HG03442 (cell line): ENCODE measurements around the gene PPM1H.
"Not testable (repeated sequence)": the region's sequence is repeated elsewhere in the genome, so short reads cannot be mapped to it uniquely, and the experiment has no call there.

Source experiments
- ATAC-seq: cut with Tn5 transposase; IDR thresholded peaks from one replicate; pipeline ENCODE4 v1.9.1; 2021; ENCODE audit warnings: mild to moderate bottlenecking, moderate library complexity; ENCODE audit not compliant: unreplicated experiment

PPM1H gene, protein sequence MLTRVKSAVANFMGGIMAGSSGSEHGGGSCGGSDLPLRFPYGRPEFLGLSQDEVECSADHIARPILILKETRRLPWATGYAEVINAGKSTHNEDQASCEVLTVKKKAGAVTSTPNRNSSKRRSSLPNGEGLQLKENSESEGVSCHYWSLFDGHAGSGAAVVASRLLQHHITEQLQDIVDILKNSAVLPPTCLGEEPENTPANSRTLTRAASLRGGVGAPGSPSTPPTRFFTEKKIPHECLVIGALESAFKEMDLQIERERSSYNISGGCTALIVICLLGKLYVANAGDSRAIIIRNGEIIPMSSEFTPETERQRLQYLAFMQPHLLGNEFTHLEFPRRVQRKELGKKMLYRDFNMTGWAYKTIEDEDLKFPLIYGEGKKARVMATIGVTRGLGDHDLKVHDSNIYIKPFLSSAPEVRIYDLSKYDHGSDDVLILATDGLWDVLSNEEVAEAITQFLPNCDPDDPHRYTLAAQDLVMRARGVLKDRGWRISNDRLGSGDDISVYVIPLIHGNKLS

DNA sequence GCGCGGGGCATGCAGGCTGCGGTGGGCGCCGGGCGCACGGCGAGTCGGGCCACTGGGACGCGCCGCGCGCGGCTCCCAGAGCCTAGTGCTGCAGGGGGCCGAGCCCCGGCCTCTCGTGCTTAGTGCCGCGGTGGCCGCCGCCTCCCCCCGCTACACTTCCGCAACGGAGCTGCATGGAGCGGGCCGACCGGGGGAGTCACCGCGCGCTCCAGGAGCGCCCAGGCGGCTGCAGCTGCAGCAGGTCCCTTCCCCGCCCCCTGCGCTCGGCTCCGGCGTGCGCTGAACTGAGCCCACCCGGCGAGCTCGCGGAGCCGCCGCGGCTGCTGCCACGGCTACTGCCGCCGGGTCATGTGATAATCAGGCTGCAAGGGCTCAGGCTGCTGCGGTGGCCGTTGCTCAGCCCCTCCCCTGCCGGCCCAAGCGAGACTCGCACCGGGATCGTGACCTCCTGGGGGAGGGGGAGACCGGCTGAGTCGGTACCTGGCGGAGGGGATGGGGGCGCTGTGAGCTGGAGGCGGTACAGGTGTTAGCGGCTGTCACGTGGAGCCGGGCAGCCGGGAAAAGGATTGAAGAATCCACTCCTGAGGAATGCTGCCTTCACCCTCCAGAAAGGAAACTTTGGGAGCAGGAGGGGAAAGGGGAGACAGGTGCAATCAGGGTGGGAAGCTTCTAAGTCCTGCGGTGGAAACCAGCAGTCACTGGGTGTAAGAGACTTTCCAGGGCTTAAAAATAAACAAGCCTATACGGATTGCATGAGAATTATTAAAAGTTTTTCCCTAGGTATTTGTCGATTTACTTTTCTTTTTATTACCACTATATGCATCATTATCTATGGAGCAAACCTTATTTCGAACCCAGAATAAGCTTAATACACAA, at the start of gene PPM1H:
Gene PPM1H (minus strand): TSS at position 352 of the 876 bp plus-strand sequence. CDS start 414 bp downstream, outside the sequence.
- ATAC-seq: peak; percentile 74

DNA sequence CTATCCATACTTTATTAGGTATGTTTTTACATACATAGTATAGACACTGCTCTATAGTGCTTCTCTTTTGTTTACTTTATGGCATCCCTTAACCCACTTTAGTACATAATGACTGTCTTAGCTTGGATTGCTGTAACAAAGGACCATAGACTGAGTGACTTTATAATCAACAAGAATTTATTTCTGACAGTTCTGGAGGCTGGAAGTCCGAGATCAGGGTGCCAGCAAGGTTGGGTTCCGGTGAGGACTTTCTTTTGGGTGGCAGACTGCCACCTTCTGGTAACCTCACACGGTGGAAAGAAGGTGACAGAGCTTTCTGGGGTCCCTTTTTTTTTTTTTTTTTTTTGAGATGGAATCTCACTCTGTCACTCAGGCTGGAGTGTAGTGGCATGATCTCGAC, 48.6 kb upstream of the PPM1H start:
- no peak for ATAC-seq

DNA sequence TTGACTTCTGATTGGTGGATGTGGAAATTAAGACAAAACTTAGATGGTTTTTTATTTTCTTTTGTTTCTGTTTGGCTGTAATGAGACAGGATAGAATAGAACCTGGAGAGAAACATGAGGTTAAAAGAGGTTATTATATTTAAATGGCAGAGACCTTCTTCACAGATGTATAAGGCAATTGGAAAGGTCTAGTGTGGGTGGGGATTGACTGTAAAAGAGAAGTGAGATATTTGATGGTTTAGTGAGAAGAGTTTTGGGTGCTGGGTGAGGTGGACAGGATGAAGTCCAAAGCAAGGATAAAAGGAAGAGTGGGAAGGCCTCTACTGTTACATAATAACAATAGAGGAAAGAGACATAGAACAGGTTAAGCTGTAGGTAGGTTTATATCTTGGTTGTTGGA, 43.8 kb upstream of the PPM1H start:
- no peak for ATAC-seq

DNA sequence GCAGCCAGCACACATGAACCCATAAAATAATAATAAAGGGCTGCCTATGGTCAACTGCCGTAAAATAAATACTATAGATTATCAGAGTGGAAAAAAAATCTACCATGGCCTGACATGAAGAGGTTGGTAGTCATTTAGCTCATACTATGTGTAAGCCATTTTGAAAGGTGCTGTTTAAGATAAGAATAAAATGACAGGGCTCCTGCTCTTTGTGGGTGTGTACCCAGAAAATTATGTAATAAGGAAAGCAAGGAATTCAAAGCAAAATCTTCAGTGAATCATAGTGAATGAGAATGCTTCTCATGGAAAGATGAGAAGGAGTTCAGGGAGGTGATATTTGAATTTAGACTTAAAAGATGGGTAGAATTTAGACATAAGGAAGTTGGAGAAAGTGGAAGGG, 42.9 kb upstream of the PPM1H start:
- ATAC-seq: no peak

DNA sequence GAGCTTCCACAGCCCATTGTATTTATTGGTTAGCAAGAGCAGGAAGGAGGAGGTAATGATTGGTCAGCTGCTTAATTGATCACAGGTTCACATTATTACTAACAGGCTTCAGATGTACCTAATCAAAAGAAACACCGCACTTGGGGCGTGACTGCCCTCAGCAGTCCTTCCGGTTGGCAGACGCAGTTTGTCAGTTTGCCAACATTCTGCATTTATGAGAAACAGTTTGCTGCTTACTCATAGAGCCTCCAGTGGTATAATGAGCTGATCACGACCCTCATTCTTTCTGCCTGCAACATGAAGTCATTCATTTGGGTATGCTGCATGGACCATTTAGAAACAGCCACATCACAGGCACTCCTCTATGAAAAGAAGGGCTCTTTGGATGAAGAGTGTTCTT, 42.5 kb upstream of the PPM1H start:
- no peak for ATAC-seq

DNA sequence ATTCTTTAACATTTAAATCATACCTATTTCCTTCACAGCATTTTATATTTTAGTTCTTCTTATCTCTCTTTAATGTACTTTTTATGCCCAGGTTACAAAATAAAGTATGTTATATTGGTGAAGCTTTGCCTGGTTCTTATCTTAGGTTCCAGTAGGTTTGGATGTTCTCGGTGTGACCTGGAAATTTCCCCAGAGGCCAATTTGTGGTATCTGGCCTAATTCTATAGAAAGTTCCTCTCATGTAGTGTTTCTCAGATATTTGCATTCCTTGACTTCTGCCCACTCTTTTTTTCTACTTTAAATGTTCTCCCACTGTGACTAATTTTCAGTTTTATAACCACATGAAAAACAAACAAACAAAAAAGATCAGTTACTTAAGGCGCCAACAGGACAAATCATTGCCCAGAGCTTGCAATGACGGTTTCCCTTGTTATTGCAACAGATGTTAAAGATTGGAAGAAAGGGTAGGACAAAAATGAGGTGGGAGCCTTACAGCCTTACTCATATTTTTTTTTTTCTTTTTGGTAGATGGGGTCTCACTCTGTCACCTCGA, 41.2 kb upstream of the PPM1H start:
- no peak for ATAC-seq

DNA sequence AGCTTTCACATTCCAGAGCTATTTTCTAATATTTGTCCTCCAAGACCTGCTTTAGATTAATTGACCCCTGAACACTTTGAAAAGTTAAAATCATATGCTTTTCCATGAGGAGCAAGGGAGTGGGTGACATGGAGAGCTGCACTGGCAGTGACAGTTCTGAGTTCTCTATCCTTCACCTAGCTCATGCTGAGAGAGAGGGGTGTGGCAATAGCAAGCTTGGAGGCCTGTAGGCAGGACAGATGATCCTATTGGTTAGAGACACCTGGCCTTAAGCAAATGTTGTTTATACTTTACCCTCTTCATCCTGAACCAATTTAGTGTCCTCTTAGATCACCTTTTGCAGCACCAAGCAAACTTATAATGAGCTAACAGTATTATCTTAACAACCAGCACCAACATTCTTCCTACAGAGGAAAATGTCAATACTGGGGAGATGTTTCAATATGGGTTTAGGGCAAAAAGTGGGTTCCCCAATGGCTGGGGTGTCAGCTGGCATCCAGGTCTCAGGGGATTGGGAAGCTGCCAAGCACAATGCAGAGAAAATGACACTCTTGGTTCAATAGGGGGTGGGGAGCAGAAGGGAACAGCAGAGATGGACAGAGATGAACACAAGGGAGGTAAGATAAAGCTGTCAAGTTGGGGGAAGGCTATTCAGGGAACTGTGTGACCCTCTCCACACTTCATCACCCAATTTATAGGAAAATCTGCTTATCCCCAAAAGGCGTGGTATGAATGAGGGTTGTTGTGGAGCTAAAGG, 37.0 kb upstream of the PPM1H start:
- no peak for ATAC-seq

DNA sequence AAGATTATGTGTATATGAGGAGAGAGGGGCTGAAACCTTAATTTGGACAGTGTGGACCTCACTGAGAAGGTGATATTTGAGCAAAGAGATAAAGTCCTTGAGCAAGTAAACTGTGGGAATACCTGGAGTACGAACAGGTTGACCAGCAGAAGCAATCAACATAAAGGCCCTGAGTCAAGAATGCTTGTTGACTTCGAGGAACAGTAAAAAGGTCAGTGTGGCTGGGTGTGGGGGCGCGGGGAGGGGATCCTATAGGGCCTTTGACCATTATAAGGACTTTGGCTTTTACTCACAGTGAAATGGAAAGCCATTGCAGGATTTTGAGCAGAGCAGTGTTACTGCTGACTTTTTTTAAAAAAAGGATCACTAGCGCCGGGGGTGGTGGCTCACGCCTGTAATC, 34.7 kb upstream of the PPM1H start:
- ATAC-seq: no peak

DNA sequence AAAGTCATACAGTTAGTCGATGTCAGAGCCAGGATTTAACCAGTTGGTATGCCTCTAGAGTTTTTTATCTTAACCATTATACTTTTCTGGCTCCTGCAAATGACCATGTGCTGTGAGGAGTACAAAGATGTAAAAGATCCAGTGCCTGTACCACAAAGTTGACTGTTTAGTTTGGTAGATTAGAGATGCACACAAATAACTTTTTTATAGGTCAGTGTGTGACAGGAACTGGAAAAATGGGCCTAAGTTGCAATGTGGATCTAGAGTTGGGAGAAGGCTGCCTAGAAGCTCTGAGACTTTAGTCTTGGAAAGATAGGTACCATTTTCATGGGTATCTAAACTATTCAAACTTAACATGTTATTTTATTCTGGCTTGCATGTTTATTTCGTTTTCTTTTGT, 32.8 kb upstream of the PPM1H start:
- no peak for ATAC-seq

DNA sequence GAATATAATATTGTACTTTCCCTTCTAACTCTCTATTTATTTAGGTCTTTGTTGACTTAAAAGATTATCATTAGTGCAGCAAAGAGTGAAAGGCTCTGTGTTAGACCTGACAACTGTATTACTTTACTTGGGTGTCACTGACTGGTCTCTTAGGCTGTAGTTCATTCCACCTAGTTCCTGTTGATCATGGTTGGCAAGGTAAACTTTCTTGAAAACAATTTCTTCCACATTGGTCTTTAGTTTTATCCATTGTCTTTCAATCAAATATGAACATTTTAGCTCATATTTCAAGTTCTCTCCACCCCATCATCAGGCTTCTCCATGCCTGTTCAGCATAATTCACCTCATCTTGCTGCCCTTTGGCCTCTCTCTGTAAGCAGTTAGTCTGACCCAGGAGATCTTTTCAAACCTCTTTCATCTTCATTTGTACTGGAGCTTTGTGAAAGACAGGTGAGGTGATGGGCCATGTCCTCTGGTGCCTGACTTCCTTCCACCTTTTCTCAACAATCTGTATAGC, 32.1 kb upstream of the PPM1H start:
- no peak for ATAC-seq

DNA sequence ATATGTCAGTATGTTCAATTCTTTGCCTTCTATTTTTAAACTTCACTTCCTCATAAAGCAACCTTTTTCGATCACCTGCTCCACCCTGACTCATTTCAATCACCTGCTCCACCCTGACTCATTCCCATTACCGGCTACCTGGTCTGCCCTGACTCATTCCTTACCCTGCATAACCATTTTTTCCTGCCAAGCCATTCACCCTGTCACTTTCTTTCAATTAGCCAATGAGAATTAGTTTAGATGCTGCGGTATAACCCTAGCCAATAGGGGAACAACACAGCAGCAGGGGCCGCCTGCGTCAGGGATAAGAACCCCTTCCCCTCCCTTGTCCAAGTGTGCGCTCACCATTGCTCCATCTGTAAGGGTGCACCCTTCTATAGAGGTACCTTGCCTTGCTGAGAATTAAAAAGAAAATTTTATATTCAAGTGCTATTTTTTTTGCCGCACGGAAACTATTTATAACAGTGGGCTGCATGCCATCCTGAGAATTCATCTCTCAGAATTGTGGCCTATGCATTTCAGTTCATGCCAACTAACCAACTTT, 31.6 kb upstream of the PPM1H start:
- ATAC-seq: peak; percentile 72

DNA sequence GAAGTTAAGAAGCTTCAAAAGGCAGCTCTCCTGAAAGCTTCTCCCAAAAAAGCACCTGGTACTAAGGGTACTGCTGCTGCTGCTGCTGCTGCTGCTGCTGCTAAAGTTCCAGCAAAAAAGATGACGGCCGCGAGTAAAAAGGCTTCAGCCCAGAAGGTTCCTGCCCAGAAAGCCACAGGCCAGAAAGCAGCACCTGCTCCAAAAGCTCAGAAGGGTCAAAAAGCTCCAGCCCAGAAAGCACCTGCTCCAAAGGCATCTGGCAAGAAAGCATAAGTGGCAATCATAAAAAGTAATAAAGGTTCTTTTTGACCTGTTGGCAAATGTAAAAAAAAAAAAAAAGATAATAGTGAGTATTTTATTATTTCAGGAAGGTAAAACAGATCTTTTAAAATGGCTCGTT, 30.8 kb upstream of the PPM1H start:
- ATAC-seq: not testable (repeated sequence)

DNA sequence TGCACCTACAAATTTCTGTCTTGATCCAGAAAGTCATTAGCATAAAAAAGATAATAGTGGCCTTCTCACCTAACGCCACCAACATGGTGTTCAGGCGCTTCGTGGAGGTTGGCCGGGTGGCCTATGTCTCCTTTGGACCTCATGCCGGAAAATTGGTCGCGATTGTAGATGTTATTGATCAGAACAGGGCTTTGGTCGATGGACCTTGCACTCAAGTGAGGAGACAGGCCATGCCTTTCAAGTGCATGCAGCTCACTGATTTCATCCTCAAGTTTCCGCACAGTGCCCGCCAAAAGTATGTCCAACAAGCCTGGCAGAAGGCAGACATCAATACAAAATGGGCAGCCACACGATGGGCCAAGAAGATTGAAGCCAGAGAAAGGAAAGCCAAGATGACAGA, 30.3 kb upstream of the PPM1H start:
- ATAC-seq: not testable (repeated sequence)

DNA sequence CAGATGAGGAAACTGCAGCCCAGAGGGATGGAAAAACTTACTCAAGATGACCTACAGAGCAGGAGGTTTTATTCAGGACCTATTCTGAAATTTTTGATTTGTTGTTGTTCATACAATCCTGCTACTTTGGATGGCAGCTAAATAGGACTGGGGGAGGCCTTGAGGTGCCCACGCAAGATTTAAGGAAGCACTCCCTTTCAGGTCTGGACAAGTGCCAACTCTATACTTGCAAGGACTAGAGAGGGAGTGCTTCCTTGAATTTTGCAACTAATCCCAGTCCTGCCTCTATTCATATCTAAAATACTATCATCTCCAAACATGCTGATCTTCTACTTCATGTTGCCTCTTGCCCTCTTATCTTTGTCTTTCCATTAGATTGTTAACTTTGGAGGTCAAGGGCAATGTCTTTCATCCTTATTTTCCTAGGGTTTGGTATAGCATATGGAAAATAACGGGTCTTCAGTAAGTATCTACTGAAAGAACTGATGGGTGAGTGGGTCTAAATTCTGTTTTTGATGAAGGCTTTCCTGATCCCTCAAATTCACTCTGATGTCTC, 28.6 kb upstream of the PPM1H start:
- ATAC-seq: no peak

DNA sequence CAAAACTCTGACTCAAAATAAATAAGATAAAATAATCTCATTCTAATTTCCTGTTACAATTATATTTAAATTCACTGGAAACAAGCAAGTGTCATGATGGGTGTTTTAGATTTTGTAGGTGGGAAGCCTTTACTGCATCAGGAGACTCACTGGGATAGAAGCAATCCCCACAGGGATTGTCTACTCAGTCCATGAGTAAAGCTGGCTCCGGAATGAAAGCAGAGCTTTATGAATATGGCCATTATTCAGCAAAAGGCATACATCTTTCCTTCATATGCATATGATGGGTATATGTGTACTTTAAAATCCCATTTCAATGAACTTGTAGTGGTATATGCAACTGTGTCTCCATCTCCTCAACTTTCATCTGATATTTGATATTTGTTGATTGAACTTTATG, 25.4 kb upstream of the PPM1H start:
- ATAC-seq: no peak

DNA sequence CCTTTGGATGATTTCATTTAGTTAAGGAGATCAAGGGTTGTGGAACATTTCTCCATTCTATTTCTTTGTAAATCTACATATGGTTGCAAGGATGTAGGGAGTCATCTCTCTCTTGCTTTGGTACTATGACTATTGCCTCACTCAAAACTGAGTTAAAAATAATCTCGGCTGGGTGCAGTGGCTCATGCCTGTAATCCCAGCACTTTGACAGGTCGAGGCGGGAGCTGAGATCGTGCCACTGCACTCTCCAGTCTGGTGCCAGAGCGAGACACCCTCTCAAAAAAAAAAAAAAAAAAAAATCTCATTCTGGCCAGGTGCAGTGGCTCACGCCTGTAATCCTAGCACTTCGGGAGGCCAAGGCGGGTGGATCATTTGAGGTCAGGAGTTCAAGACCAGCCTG, 24.8 kb upstream of the PPM1H start:
- no peak for ATAC-seq

DNA sequence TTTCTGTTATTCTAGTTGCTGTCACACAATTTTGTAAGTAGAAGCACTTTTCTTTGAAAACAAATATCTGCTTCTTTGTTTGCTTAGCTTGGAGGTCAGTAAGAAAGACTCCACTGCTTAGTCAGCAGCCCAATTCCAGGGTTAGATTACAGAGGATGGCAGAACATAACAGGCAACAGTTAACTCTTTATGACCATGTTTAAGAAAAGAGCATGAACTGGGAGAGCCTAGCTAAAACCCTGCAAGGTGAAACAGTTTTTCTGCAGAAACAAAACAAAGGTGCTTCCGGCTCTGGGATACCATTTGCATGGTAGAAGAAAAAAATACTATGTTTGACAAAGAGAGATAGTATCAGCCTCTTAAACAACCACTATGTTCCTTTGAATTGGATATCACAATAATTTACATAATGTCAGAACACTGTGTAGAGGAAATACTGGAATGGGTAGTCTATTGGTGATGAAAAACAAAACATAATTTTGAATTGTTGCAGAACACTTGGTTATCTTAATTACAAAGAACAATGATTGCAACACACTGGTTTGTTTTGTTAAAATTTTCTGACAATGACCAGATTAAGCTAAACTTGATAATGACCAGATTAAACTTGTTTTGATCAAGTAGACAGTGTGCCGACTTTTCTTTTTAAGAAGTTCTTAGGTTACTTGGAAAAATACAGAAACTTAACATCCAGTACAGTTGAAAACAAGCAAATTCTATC, 22.4 kb upstream of the PPM1H start:
- ATAC-seq: no peak

DNA sequence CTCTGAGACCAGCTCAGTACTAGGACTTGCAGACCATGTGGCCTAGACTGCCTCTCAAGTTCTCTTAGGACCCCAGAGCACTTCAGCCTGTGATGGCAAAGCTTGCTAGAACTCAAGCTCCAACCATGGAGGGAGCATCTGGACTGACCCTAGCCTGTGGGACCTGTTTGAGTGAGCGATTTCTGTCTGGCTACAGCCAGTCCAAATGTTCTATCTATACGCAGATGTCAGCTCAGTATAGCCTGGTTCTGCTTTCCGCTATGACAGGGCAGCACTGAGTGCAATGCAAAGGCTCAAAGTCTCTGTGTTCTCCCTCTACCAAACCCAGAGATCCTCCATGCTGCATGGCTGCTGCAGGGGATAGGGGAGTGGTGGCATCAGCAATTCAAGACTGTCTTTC, 20.7 kb upstream of the PPM1H start:
- no peak for ATAC-seq

DNA sequence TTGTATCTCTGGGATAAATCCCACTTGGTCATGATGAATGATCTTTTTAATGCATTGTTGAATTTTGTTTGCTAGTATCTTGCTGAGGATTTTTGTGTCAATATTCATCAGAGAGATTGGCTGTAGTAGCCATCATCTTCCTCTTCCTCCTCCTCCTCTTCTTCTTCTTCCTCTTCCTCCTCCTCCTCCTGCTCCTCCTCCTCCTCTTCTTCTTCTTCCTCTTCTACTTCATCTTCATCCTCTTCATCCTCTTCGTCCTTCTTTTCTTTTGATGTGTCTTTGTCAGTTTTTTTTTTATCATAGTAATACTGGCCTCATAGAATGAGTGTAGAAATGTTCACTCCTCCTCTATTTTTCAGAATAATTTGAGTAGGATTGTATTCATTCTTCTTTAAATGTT, 15.4 kb upstream of the PPM1H start:
- no peak for ATAC-seq
